HEK293 (cell line): ENCODE results near the gene PAPSS1.
A peak's percentile ranks its signal among the peaks of the same experiment; 100 is the strongest.

Experiments used
- CTCF ChIA-PET: fragments of 350-600 bp; formaldehyde crosslinking; extraction: SDS; loops from one replicate; lab custom pipeline; 2021; ENCODE audit warnings: antibody characterized with exemption; lab: Yijun Ruan, JAX
- POLR2A ChIA-PET: fragments of 300-600 bp; formaldehyde crosslinking; extraction: SDS; loops from one replicate; lab custom pipeline; 2020; ENCODE audit warnings: antibody characterized with exemption, inconsistent platforms; lab: Yijun Ruan, JAX
- H3K27ac ChIP-seq: fragments of 200-500 bp; sonication (Bioruptor generic); 2 replicates; pipeline ENCODE4 v1.5.1; 2014; ENCODE audit warnings: low read depth, low read length, control low read depth, inconsistent platforms; ENCODE audit errors: extremely low read depth
- H3K36me3 ChIP-seq, 2 experiments: fragments of 200-500 bp in 1 of 2; sonication (Bioruptor generic) in 1 of 2; 1 replicate in 1 of 2; 2 replicates in 1 of 2; pipeline ENCODE4 v1.5.1; 2014 to 2017; ENCODE audit warnings: inconsistent platforms in 2 of 2, low read length in 2 of 2; ENCODE audit not compliant: control insufficient read depth in 2 of 2, insufficient read depth in 1 of 2
- H3K4me1 ChIP-seq: fragments of 200-500 bp; sonication (Bioruptor generic); 2 replicates; pipeline ENCODE4 v1.5.1; 2014; ENCODE audit warnings: mild to moderate bottlenecking, low read length, inconsistent platforms; ENCODE audit not compliant: control insufficient read depth, insufficient read depth
- H3K4me3 ChIP-seq: 2 replicates; pipeline ENCODE4 v1.5.1; 2011; ENCODE audit warnings: low read depth, mild to moderate bottlenecking, control low read depth, low read length, moderate library complexity
- H3K9me3 ChIP-seq: fragments of 200-500 bp; sonication (Bioruptor generic); 2 replicates; pipeline ENCODE4 v1.5.1; 2014; ENCODE audit warnings: low read depth, low read length, inconsistent platforms; ENCODE audit not compliant: control insufficient read depth, insufficient read depth
- HOXA7 ChIP-seq: sonication (generic); formaldehyde crosslinking; IDR thresholded peaks from 2 replicates; pipeline ENCODE4 v1.8.1; 2022; ENCODE audit warnings: missing genetic modification reagents, borderline replicate concordance
- PRDM1 ChIP-seq: fragments of 450-650 bp; formaldehyde crosslinking; IDR thresholded peaks from 2 replicates; pipeline ENCODE4; 2016; ENCODE audit warnings: missing biosample characterization, missing genetic modification characterization
- SCRT1 ChIP-seq: fragments of 450-650 bp; formaldehyde crosslinking; IDR thresholded peaks from 2 replicates; pipeline ENCODE4 v1.5.1; 2016; ENCODE audit warnings: missing biosample characterization, missing genetic modification characterization, borderline replicate concordance
- SCRT2 ChIP-seq: fragments of 450-650 bp; formaldehyde crosslinking; IDR thresholded peaks from 2 replicates; pipeline ENCODE4 v1.5.1; 2016; ENCODE audit warnings: missing biosample characterization, missing genetic modification characterization
- SETDB1 ChIP-seq: IDR thresholded peaks from one replicate; pipeline ENCODE4 v1.6.1; 2017; ENCODE audit warnings: mild to moderate bottlenecking, low read length, moderate library complexity, mixed read lengths; ENCODE audit not compliant: insufficient read length
- SP7 ChIP-seq: fragments of 450-650 bp; formaldehyde crosslinking; IDR thresholded peaks from 2 replicates; pipeline ENCODE4 v1.5.1; 2016; ENCODE audit warnings: missing biosample characterization, missing genetic modification characterization
- TRIM28 ChIP-seq: IDR thresholded peaks from 2 replicates; pipeline ENCODE4 v1.6.1; 2011; ENCODE audit warnings: low read length, control low read depth, borderline replicate concordance
- WT1 ChIP-seq: fragments of 450-650 bp; formaldehyde crosslinking; IDR thresholded peaks from 2 replicates; pipeline ENCODE4 v1.5.1; 2016; ENCODE audit warnings: missing biosample characterization, missing genetic modification characterization
- ZBTB17 ChIP-seq: fragments of 450-650 bp; formaldehyde crosslinking; IDR thresholded peaks from 2 replicates; pipeline ENCODE4 v1.5.1; 2016; ENCODE audit warnings: missing biosample characterization, missing genetic modification characterization
- ZNF239 ChIP-seq: fragments of 450-650 bp; formaldehyde crosslinking; IDR thresholded peaks from 2 replicates; pipeline ENCODE4 v1.5.1; 2016; ENCODE audit warnings: missing biosample characterization, missing genetic modification characterization
- ZNF324 ChIP-seq: fragments of 450-650 bp; formaldehyde crosslinking; IDR thresholded peaks from 2 replicates; pipeline ENCODE4 v1.5.1; 2016; ENCODE audit warnings: missing biosample characterization, missing genetic modification characterization
- ZNF354C ChIP-seq: fragments of 450-650 bp; formaldehyde crosslinking; IDR thresholded peaks from 2 replicates; pipeline ENCODE4 v1.5.1; 2016; ENCODE audit warnings: missing biosample characterization, missing genetic modification characterization, low read depth, borderline replicate concordance
- ZNF560 ChIP-seq: fragments of 450-650 bp; formaldehyde crosslinking; IDR thresholded peaks from 2 replicates; pipeline ENCODE4 v1.5.1; 2017; ENCODE audit warnings: missing biosample characterization, missing genetic modification characterization, borderline replicate concordance
- ZNF585B ChIP-seq: fragments of 450-650 bp; formaldehyde crosslinking; IDR thresholded peaks from 2 replicates; pipeline ENCODE4 v1.5.1; 2016; ENCODE audit warnings: missing biosample characterization, missing genetic modification characterization
- ZNF792 ChIP-seq: fragments of 450-650 bp; formaldehyde crosslinking; IDR thresholded peaks from 2 replicates; pipeline ENCODE4 v1.5.1; 2016; ENCODE audit warnings: missing biosample characterization, missing genetic modification characterization
- ZSCAN30 ChIP-seq: fragments of 450-650 bp; IDR thresholded peaks from 2 replicates; pipeline ENCODE4 v1.5.1; 2018; ENCODE audit warnings: missing biosample characterization, mild to moderate bottlenecking, missing genetic modification characterization, moderate library complexity
- TF ChIP-seq, protein P1 (sequence below): fragments of 450-650 bp; formaldehyde crosslinking; IDR thresholded peaks from 2 replicates; pipeline ENCODE4 v1.5.1; 2016; ENCODE audit warnings: missing biosample characterization, missing genetic modification characterization
- TF ChIP-seq, protein P2 (sequence below): fragments of 450-650 bp; formaldehyde crosslinking; IDR thresholded peaks from 2 replicates; pipeline ENCODE4; 2016; ENCODE audit warnings: missing biosample characterization, missing genetic modification characterization
- TF ChIP-seq, protein P3 (sequence below): fragments of 450-650 bp; formaldehyde crosslinking; IDR thresholded peaks from 2 replicates; pipeline ENCODE4 v1.5.1; 2016; ENCODE audit warnings: missing biosample characterization, missing genetic modification characterization
- TF ChIP-seq, protein P4 (sequence below): fragments of 450-650 bp; formaldehyde crosslinking; IDR thresholded peaks from 2 replicates; pipeline ENCODE4 v1.5.1; 2017; ENCODE audit warnings: missing biosample characterization, missing genetic modification characterization

Gene PAPSS1

DNA sequence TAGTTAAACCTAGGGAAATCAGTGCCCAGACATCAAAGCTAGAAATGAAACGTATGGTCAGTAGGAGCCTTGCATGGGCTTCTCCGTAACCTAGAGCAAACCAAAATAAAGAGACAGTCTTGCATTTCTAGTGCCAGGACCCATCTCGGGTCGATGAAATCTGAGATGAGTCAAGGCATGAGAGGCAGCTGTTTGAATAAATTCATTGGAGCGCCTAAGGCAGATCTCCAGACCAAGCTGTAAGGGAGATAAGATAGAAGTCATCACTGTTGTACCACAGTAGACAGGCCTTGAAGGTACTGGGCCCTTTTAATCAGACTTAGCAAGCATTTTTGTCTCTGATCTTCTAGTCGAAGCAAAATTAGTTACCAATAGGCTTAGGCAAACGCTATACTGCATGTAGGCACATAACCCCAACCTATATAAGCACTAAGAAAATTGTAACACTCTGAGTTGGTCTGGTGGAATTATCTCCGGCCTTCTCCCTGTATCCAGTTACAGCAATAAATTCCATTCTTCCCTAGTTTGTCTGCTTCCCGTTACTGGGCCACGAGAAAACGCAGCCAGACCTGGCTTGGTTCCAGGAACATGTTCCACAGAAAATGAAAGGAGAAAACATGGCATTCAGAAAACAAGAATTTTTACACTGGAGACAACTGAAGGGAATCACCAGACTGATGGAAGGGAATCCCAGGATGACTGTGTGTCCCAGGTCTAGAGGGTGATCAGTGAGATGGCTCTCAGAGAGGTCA, 21.1 kb upstream of the PAPSS1 start (continued):
- TF ChIP-seq ZNF560 (no peak), SETDB1 (no peak), ZNF585B (tag by site-specific recombination) (no peak), ZSCAN30 (0 out of 2 replicates have a peak, but pooled peaks have one; percentile 18), ZBTB17 (tag by site-specific recombination) (0 out of 2 replicates have a peak, but pooled peaks have one; percentile 16), ZNF239 (tag by site-specific recombination) (no peak), TRIM28 (peak; percentile 64; the same call in 1 of the 2 replicates), PRDM1 (tag by site-specific recombination) (no peak), ZNF324 (no peak)
- TF ChIP-seq, protein P1, sequence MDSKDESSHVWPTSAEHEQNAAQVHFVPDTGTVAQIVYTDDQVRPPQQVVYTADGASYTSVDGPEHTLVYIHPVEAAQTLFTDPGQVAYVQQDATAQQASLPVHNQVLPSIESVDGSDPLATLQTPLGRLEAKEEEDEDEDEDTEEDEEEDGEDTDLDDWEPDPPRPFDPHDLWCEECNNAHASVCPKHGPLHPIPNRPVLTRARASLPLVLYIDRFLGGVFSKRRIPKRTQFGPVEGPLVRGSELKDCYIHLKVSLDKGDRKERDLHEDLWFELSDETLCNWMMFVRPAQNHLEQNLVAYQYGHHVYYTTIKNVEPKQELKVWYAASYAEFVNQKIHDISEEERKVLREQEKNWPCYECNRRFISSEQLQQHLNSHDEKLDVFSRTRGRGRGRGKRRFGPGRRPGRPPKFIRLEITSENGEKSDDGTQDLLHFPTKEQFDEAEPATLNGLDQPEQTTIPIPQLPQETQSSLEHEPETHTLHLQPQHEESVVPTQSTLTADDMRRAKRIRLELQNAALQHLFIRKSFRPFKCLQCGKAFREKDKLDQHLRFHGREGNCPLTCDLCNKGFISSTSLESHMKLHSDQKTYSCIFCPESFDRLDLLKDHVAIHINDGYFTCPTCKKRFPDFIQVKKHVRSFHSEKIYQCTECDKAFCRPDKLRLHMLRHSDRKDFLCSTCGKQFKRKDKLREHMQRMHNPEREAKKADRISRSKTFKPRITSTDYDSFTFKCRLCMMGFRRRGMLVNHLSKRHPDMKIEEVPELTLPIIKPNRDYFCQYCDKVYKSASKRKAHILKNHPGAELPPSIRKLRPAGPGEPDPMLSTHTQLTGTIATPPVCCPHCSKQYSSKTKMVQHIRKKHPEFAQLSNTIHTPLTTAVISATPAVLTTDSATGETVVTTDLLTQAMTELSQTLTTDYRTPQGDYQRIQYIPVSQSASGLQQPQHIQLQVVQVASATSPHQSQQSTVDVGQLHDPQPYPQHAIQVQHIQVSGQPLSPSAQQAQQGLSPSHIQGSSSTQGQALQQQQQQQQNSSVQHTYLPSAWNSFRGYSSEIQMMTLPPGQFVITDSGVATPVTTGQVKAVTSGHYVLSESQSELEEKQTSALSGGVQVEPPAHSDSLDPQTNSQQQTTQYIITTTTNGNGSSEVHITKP = 0 out of 2 replicates have a peak, but pooled peaks have one; percentile 17

DNA sequence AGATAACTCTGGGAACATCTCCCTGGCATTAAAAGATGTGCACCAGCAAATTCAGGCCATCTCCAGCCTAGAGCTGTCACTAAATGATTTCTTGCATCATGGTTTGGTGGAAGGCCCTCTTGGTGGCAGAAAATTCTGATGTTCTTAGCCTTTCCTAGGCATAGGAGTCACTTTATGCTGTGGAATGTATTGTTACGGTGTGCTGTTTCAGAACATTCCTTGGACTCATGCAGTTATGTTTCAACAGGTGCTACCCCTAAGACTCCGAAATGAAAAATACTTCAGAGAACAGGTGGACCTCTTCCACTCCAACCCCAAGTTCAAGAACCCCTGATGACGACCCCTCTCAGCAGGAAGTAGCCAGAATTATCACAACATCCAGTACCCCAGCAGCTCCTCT, 20.3 kb upstream of the PAPSS1 start:
- no peak overlapping the region for H3K27ac ChIP-seq
- no peaks in the 10 kb centered on the region for H3K9me3 ChIP-seq
- H3K36me3 ChIP-seq = no peaks in the 10 kb centered on the region
- POLR2A ChIA-PET = interaction anchor here (1.0 kb wide), 1 partner anchor 20 kb away, joined by 3 read pairs; no protein-coding TSS in a partner anchor
- CTCF ChIA-PET = interaction anchor here (0.7 to 1.0 kb wide), 2 partner anchors 18 to 832 kb away, joined by 3 to 4 read pairs; no protein-coding TSS in a partner anchor
- H3K4me3 ChIP-seq = no peak overlapping the region
- 0 out of 2 replicates have a peak, but pooled peaks cover 3% of the 10 kb centered on the region for H3K4me1 ChIP-seq
- TF ChIP-seq SP7 (tag by site-specific recombination) = no peak
- peak; percentile 74 for TF ChIP-seq SCRT2 (tag by site-specific recombination)
- TF ChIP-seq SCRT1 (tag by site-specific recombination) = peak; percentile 57; the same call in 1 of the 2 replicates

DNA sequence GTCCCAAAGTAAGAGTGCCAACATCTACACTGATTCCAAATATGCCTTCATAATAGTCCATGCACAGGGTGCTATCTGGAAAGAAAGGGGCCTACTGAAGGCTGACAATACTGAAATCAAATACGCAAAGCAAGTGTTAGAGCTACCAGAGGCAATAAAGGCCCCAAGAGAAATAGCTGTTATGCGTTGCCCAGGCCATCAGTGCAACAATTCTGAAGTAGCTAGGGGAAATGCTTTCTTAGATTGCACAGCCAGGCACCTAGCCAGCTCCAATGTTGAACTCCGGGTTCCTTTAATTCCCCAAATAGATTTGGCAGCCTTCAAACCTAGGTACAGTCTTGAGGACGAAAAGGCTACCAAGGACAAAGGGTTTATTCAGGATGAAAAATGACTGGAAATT, 17.4 kb upstream of the PAPSS1 start:
- H3K27ac ChIP-seq = no peak overlapping the region
- TF ChIP-seq HOXA7 (CRISPR knock-in tag) = no peak
- TF ChIP-seq, protein P2, sequence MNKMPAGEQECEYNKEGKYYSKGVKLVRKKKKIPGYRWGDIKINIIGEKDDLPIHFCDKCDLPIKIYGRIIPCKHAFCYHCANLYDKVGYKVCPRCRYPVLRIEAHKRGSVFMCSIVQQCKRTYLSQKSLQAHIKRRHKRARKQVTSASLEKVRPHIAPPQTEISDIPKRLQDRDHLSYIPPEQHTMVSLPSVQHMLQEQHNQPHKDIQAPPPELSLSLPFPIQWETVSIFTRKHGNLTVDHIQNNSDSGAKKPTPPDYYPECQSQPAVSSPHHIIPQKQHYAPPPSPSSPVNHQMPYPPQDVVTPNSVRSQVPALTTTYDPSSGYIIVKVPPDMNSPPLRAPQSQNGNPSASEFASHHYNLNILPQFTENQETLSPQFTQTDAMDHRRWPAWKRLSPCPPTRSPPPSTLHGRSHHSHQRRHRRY (tag by site-specific recombination) = no peak
- TF ChIP-seq, protein P3, sequence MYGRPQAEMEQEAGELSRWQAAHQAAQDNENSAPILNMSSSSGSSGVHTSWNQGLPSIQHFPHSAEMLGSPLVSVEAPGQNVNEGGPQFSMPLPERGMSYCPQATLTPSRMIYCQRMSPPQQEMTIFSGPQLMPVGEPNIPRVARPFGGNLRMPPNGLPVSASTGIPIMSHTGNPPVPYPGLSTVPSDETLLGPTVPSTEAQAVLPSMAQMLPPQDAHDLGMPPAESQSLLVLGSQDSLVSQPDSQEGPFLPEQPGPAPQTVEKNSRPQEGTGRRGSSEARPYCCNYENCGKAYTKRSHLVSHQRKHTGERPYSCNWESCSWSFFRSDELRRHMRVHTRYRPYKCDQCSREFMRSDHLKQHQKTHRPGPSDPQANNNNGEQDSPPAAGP = no peak
- TF ChIP-seq WT1 = no peak
- no peak for TF ChIP-seq ZNF354C
- TF ChIP-seq, protein P4, sequence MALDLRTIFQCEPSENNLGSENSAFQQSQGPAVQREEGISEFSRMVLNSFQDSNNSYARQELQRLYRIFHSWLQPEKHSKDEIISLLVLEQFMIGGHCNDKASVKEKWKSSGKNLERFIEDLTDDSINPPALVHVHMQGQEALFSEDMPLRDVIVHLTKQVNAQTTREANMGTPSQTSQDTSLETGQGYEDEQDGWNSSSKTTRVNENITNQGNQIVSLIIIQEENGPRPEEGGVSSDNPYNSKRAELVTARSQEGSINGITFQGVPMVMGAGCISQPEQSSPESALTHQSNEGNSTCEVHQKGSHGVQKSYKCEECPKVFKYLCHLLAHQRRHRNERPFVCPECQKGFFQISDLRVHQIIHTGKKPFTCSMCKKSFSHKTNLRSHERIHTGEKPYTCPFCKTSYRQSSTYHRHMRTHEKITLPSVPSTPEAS (tag by site-specific recombination) = no peak
- no peak for TF ChIP-seq ZNF792 (tag by site-specific recombination)
- TF ChIP-seq, all 188 proteins: peak for 0
- Histone ChIP-seq H3K36me3 (no peaks in the 10 kb centered on the region), H3K4me1 (0 out of 2 replicates have a peak, but pooled peaks cover 3% of the 10 kb centered on the region), H3K4me3 (no peak overlapping the region), H3K9me3 (no peaks in the 10 kb centered on the region)
- ChIA-PET CTCF (interaction anchor here (0.7 to 3.1 kb wide), 10 partner anchors 8 to 846 kb away, joined by 3 to 20 read pairs (median 4); partner anchors contain the start of genes DKK2 and PAPSS1), POLR2A (no interaction called here)
